ENCODE measurements around the gene ZNF385A.
"Not testable (repeated sequence)": the region's sequence is repeated elsewhere in the genome, so short reads cannot be mapped to it uniquely, and the experiment has no call there.

Gene ZNF385A

DNA sequence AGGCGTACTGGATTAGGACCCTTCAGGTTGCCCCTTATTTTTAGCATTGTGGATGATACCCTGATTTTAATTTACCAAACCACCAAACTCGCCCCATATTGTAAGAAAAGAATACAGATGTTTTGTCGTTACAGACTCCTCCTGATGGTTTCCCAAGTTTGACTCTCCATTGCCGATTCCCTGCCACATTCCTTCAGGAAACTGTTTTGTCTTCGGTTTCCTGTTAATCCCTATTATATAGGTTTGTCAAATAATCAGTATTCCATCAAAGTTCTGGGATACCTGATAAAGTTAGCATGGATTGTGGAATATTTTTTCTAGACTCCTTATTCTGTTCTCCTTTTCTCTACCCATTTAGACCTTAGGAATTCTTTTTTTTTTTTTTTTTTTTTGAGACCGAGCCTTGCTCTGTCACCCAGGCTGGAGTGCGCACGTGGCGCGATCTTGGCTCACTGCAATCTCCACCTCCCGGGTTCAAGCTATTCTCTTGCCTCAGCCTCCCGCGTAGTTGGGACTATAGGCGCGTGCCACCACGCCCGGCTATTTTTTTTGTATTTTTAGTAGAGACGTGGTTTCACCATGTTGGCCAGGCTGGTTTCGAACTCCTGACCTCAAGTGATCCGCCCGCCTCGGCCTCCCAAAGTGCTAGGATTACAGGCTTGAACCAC lies 59.0 kb downstream of the ZNF385A start:
- not testable (repeated sequence) for DNase-seq (ENCODE audit: low spot score)

DNA sequence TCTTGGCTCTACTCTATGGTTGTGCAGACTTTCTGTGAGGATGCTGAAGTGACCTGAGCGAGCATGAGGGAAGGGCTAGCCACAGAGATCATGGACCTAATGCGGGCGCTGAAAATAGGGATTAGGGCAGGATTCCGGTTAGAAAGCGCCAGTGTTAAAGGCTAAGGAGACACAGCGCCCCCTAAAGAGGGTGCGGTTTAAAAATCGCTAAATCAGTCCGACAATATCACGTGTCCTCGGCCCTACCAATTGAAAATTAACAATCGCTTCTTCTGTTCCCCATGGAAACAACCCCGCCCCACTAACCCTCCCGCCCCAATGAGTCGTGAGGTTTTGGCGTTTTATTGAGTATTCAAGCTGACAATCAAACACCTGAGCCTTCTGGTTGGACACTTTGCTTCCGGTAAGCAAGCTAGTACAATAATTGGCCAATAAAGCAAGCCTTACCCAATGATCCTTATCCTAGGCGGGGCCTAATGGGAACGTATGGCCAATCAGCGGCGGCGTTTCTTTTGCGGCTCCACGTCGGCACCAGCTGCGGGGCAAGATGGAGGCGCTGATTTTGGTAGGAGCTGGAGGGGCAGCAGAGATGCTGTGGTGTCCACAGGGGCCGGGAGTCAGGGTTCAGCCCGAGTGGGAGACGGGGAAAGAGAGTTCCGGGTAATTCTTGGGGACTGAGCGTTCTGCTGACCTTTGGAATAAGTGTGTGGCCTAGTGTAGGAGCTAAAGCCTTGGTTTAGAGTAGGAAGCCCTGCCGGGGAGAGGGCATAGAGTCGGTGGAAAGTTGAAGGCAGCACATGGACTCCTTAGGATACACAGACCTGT lies 59.7 kb downstream of the ZNF385A start, which contains the start of gene COPZ1:
Gene COPZ1, plus strand, starts transcription at position 515 of the 825 bp plus-strand sequence. Its CDS starts 33 bp downstream, at position 548.
- DNase-seq (ENCODE audit: low spot score), result peak; percentile 95

DNA sequence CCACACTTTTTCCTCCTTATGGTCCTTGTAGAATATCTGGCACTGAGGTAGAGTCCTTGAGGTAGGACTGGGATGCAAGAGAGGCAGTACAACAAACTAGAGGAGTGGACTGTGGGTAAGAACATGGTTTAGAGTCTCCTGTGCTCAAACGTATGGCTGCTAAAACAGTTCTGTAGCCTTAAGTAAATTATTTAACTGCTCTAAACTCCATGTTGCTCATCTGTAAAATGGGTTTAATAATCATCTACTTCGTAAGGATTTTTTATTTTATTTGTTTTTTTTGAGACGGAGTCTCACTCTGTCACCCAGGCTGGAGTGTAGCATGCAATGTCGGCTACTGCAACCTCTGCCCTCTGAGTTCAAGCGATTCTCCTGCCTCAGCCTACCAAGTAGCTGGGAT lies 63.2 kb downstream of the ZNF385A start:
- no peak for DNase-seq (ENCODE audit: low spot score)

All from left forelimb (tissue), 1 donor.